Right renal pelvis (tissue), 4 donors: ENCODE data around the gene JAZF1. TPM values are rescaled to one million over a fixed set of nuclear protein-coding genes. Genes with fewer than 3 reads are reported as not detected.

Source experiments
- DNase-seq, 4 donors: peaks; one replicate each; pipeline ENCODE4 v3.0.0-alpha.2; 2013; ENCODE audit warnings: low read depth in 4 of 4, low spot score in 3 of 4, missing footprints in 1 of 4
- polyA plus RNA-seq, 4 donors: library from polyadenylated mRNA; unstranded; fragments of 120-200 nt; gene quantifications; one replicate each; pipeline ENCODE4 v1.2.1, GENCODE V29; 2013; ENCODE audit not compliant: insufficient read length in 4 of 4

JAZF1 gene
- polyA plus RNA-seq, 4 donors, result 12.5 to 16.8 (median 16.2) TPM

DNA sequence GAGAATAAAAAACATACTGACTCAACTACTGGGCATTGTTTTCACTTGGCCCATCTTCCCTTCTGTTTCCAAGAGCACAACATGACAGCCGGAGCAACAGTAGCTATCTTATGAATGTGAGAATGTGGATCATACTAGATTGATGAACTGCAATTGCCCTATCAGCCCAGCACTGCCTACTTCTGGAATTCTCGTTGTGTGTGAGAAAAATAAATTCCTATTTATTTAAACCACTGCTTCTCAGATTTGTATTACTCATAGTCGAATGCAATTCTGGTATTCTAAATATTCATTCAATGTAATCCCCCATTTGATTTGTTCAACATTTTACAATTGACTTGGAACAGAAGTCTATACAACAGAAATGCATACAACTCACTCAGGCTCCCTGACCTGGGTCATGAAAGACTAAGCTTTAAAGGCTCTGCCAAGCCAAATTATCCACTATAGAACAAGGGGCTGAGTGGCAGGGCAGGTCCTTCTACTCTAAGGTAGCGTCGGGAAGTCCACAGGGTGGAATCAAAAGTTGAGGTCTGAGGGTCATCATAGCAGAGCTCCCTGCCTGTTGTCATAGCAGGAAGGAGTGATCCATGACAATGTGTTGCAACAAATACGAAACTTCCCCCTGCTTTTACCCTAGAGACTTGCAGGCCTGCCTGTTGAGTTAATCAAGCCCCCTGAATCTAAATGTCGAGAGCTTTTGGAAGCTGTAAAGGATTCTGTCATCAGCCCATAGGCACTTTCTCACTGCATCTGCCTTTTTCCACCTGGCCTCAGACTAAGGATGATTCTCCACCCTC, 12.4 kb upstream of the JAZF1 start:
- no peak for DNase-seq

DNA sequence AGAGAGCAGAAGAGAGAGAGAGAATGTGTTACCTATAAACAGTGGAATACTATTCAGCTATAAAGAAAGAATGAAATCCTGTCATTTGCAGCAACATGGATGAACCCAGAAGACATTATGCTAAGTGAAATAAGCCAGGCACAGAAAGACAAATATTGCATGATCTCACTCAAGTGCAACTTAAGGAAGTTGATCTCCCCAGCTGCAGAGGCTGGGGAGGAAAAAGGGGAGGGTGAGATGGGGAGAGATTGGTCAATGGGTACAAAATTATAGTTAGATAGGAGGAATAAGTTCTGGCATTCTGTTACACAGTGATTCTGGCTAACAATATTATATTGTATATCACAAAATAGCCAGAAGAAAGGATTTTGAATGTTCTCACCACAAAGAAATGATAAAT, 11.2 kb upstream of the JAZF1 start:
- DNase-seq, result no peak

DNA sequence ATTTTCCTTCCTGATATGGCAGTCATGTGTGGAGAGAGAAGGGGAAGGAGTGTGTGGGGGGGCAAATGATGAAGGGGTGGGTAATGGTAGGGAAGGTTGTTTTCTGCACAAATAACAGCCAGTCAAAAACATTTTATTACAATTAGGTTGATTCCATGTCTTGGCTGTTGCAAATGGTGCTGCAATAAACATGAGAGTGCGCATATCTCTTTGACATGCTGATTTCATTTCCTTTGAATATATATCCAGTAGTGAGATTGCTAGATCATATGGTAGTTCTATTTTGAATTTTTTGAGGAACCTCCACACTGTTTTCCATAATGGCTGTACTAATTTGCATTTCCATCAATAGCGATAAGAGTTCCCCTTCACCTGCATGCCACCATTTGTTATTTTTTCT, 10.6 kb upstream of the JAZF1 start:
- DNase-seq, result no peak

DNA sequence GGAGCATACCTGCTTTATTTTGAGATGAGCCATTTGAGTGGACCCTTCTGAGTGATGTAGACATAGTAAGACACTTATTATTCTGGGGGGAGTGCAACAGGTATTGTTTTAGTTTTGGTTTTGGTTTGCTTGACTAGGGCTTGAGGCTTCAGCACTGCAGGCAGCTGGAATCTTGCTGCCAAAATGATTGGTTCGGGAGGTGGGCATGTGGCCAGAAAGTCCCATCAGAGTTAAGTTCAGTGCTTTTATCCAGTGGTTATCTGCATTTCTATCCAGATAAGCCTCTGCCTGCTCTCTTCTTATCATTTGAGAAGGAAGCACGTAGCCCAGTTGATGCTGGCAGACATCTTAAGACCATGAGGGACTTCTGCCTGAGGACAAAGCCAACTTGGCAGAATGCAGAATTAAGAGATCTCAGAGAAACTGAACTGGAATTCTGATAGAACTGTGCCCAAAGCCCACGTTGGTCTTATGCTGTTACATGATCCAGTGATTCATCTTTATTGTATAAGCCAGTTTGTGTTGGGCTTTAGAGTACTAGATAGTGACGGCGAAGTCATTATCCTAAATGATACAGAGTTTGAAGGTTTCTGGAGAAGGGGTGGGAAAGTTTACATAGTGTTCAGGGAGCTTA, 9.6 kb upstream of the JAZF1 start:
- no peak for DNase-seq

DNA sequence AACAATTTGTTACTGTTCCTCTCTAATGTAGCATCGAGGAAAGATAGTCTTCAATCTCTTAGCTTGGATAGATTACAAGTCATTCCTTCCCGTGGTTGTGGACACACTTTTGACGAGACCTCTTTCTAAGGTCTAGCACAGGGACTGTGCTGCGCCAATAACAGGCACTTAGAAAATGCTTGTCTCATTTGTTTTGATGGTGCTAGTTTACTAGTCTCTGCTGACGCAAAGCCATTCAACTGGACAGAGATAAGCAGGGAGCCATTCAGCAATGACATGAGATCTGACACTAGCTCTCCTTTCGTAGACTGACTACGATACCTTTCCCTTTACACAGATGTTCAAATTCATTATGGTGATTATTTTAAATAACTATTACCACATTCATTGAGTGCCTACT, 6.4 kb upstream of the JAZF1 start:
- DNase-seq, result no peak

DNA sequence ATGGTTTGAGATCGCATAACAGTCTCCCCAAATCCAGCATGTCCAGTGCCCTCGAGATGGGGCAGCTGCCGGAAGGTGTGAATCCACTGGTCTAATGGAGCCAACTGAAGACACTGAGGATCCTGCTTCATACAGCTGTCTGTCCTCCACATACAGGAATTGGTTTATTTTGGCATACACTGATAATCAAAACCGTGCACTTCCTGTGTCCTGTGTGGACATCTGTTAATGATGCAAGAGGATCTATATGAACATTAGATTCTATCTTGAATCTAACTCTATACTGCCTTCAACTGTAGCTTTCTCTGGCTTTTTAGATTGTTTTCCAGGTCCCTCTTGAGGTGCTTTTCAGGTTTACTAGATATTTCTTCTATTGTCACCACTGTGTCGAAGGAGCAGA, 3.0 kb upstream of the JAZF1 start:
- DNase-seq, result no peak

DNA sequence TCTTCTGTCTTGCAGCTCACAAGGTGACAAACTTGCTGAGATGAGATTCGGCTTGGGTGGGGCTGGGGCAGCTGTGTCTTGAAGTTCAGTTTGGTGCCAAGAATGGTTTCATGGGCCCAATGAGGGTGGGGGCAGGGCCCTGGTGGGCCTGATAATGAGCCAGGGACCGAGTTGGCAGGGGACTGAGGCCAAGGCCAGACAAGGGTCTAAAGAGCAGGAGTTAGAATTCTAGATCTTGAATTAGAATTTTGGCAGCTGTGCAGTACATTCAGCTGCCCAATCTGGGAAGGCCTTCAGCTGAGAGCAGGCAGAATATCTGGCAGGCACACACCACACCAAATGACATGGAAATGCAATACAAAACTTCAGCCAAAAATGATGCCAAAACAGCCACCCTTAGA, 1.5 kb upstream of the JAZF1 start:
- DNase-seq, result no peak

DNA sequence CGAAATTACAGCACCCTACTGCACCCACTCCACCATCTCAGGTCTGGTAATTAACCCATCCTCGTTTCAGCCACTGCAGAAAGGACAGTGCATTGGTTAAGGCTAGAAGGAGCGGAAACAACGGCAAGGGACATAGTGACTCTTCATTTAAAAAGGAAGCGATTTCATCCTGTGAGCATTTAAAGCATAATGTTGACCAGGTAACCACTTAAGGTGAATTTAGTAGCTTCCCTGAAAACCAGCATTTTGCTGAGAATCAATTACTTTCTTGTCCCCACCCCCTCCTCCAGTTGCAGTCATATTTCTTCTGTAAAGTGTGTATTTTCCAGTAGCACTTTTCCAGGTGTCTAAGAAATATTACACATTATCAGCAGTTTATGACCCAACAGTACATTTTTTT, 821 bp upstream of the JAZF1 start:
- no peak for DNase-seq

DNA sequence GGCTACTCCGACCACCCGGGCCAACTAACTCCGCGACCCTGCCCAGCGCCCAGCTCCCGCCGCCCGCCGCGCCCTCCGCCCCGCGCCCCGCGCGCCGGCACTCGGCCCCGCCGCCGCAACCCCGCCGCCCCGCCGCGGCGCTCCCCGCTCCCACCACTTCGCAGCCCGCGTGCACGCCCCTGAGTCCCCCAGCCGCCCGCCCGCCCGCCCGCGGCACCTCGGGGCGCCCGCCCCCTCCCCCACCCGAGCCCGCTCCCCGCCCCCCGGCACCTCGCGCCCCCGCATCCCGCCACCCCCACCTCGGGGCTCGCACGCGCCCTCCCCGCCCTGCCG, 598 bp downstream of the JAZF1 start:
- no peak for DNase-seq

DNA sequence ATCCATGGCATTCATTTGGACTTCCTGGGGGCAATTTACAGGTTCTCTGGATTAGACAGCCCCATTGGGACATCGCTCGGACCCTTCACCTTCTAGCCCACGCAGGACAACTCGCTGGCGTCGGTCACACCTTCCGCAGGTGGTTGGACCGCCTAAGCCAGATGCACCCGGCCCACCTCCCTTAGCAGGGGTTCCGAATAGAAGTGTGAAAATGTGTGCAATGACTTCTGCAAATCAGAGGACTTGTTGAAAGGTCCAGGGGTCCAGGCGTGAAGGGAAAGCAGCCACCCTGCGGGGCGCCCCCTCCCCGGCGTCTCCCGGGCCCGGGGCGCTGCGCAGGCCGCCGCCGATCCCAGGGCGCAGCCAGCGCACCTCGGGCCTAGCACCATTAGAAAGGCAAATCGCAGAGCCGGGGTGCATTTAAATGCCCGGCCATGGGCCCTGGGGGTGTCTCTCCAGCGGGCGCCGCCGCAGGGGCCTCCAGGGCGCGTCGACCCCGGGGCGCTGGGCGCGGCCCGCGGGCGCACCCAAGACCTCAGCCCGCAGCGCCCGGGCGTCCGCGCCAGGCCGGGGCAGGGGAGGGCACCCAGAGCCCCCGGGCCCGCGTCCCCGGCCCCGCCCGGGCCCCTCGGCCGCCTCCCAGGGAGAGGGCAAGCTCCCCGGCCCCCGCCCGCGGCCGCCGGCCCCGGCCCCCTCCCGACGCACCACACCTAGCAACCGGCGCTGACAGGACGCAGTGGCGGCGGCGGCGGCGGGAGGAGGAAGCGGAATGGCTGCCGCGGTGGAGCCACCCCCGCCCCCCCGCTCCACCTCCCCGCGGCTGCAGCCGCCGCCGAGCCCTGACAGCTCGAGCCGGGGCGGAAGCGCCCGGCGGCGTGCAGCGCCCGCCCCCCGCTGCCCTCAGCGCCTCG, 1.2 kb downstream of the JAZF1 start:
- DNase-seq, result no peak

DNA sequence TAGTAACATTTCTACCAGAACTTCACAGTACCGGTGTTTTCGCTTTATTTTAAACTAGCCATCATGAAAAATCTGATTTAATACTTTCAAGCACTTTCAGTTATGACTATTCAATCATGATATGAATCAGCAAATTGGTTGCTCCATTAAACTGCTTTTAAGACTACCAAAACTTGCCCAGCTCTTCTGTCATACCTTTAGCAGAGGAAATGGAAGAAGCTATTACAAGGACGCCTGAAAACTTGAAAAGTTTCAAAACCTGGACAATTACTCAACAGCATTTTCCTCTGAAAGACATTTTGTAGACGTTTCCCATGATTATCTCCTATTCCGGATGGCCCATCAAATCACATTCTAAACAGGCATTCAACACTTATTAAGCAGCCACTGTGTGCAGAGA, 2.0 kb downstream of the JAZF1 start:
- DNase-seq, result no peak

DNA sequence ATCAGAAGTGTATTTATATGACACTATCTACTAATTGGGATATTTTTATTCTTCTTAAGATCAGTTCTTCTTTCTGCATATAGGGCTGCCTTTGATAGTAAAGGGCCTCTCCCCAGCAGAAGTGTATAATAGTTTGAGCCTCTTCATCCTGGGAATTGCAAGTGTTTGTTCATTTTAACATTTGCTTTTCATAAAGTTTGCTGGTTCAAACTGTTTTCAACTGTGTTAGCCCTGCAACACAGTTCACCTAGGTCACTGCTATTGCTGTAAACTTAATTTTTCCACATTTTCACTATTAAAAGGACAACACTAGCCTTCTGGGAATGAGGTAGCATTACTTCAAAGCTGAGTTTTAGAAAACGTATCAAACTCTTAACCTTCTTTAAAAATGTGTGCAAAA, 2.8 kb downstream of the JAZF1 start:
- no peak for DNase-seq

DNA sequence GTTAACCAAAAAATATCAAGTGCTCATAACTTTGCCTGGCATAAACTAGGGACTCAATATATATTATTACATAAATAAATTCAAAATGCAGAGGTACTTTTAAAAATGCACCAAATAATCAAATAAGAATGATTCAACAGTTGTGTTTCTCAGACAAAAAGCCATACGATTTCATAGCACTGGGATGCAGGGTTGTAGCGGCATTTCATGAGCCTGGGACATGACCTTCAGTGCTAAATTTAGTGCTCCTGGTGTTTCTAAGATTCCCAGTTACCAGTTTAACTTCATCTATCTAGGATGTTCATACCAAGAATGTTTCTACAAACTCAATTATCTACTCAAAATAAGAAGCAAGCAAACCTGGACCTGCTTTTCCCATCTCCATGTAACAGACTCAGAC, 4.0 kb downstream of the JAZF1 start:
- DNase-seq, result no peak

DNA sequence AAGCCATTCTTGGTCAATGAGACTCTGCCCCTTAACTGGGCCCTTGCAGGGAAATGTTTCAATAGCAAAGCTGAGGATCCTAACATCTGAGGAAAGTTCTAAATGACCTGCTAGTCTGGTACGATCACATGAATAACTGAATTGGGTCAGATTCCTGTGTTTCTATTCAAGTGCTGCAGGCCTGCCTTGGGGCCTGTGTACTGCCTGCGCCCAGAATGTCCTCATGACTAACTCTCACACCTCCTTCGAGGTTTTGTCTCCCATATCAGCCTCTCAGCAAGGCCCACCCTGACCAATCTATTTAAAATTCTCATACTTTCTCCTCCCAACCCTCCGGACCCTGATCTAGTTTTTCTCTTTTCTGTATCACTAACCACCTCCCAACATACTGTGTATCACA, 4.4 kb downstream of the JAZF1 start:
- no peak for DNase-seq

DNA sequence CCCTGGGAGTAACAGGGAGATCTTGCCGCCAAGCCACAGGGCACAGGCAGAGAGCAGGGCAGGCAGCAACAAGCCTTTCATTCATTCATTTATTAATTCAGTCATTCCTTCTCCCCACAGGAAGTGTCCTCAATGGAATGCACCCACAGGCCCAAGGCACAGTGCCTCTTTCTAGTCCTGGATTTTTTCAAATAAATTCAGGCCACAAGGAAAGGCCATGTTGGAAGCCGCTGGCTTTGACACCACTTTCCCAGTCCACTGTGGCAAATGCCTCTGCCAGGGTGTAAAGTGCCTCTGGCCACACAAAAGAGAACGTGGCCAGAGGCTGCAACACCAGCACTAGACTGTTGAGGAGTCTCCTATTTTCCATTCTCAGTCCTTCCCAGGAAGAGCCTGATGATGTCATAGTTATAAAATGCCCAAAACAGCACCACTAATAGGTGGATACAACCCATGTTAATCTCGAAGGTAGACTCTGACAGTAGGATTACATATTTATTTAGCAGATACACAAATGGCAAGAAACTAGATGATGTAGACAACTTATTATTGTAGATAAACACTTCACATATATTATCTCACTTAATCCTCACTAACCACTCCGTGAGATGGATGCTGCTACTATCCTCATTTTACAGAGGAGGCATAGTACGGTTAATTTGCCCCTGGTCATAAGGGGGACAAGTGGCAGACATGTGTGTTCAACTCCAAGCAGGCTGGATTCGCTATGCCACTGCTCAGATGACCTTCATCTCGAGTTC, 5.5 kb downstream of the JAZF1 start:
- no peak for DNase-seq

DNA sequence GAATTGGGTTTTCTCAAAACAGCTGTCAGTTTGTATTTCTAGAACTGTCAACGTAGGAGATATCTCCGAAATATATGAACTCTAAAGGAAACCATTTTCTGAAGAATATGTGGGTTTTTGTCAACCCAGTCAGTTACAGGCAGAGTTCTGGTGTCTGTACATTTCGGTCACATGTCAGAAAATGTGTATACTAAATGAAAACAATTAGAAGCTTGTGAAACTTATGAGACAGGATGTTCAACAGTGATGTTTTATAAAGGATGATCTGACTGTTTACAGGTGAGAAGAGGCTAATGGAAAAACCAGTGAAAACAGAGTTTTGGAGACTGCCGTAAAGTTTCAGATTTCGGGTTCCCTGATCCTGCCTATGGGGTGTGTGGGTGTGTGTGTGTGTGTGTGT, 6.2 kb downstream of the JAZF1 start:
- no peak for DNase-seq

DNA sequence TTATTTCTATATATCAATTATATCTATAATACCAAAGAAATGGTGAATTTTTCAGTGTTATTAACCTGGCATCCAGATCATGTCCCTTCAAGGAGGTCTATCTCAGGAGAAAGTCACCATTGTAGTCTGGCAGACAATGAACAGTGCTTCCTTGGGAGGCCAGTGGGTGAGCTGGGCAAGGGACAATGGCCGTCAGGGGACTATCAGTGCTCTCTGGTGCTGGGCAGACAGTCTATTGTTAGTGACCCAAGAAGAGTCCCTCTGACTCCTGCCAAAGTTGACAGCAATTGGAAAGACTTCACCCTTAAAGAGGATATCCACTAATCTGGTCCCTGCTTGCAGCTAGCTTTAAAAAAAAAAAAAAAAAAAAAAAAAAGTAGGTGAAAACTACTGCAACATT, 7.1 kb downstream of the JAZF1 start:
- no peak for DNase-seq

DNA sequence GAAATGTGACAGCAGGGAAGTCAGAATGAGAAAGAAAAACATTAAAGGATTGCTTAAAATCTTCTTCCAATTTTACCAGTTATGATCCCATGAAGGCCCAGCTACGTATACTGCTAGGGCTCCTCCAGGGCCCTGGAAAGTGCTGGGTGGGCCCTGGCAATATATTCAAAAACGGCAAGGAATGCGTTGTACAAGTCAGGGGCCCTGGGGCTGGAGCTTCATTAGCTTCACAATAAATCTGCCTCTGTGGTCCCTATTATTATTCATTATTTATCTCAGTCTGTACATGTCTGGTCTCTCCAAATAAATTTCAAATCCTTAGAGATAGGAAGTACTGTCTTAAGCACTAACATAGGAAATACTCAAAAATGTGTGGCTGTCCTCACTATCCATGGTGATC, 7.6 kb downstream of the JAZF1 start:
- no peak for DNase-seq

DNA sequence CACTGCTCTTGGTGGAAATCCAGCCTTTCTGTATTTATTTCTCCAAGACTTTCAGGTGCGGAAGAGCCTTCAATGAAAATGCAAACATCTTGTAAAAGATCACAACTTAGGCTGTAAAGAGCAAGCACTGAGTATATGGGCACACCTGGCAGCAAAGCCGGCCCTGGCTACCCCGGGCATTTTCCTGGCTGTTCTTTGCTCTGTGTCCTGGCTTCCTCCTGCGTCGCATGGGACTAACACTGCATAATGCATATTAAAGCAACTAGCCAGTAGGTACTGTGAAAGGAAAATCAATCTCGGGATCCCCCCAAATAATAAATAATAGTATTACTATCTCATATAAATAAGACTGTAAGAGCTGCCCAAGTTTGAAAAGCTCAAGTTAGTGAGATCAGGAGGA, 9.9 kb downstream of the JAZF1 start:
- DNase-seq, result no peak

DNA sequence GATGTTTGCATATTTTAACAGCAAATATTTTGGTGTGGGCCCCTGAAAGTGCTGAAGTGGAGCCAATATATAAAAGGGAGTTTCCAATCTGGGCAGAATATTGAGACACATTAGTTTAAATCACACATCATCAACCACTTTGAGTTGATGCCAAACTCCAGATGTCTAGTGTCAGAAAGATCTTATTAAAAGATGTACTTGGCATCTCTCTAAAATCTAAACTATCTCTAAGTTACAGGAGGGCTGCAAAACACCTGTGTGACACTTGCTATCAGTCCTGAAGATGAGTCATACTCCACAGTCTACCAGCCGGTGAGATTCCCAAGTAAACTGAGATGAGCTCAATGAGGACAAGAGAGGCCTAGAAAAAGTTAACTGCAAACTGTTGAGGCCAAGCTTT, 11.4 kb downstream of the JAZF1 start:
- no peak for DNase-seq
